ENCODE data around the gene LHFPL2. TPM values are rescaled to one million over a fixed set of nuclear protein-coding genes. Genes with fewer than 3 reads are reported as not detected.
A peak's percentile ranks its signal among the peaks of the same experiment; 100 is the strongest.

LHFPL2 gene
- total RNA-seq (2011; cell fraction: chromatin; rRNA removed; ENCODE audit: low replicate concordance), result 9.1 and 15.2 TPM in 2 replicates
- 7.2 and 7.5 TPM in 2 replicates for total RNA-seq (2011; cell fraction: nucleolus; rRNA removed)
- 8.7 and 12.7 TPM in 2 replicates for total RNA-seq (2011; cell fraction: nucleoplasm; rRNA removed)
- 4.1 and 5.2 TPM in 2 replicates for total RNA-seq (2014; rRNA removed)
- 6.4 and 6.6 TPM in 2 replicates for total RNA-seq (2014; rRNA removed; fragmentation: Illumina TruSeq; extraction: Trizol)
- 5.1 and 5.2 TPM in 2 replicates for total RNA-seq (2015; rRNA removed; fragmentation: Illumina TruSeq; extraction: Trizol)
- total RNA-seq (2021), result 6.6 TPM in 2 replicates
- 1.9 and 4.6 TPM in 2 replicates for polyA plus RNA-seq (2011; rRNA removed)
- 1.6 and 3.6 TPM in 2 replicates for polyA plus RNA-seq (2011; cell fraction: cytosol; rRNA removed)
- polyA plus RNA-seq (2011; cell fraction: nucleus; rRNA removed), result 1.8 and 5.6 TPM in 2 replicates
- 3.7 and 6.0 TPM in 2 replicates for polyA plus RNA-seq (2012)
- 4.8 and 5.6 TPM in 2 replicates for polyA plus RNA-seq (2014; fragmentation: Illumina TruSeq; extraction: Trizol)
- 1 to 10 TPM; 1.0 to 1.6 TPM for polyA plus RNA-seq (2014; fragmentation: Nextera tagmentation; extraction: Ambion mirVana)
- polyA plus RNA-seq (2014; rRNA removed), result 3.7 TPM in 2 replicates
- 6.7 and 11.2 TPM in 2 replicates for polyA minus RNA-seq (2011; rRNA and poly(A)+ RNA removed)
- 5.9 and 9.2 TPM in 2 replicates for polyA minus RNA-seq (2011; cell fraction: cytosol; rRNA and poly(A)+ RNA removed)
- 6.6 and 7.4 TPM in 2 replicates for polyA minus RNA-seq (2011; cell fraction: nucleus; rRNA and poly(A)+ RNA removed)
- Bru-seq, nascent RNA, result percentile 55 among the genes with signal in this experiment
- BruChase-seq, experiment 1, labeled RNA remaining after a 2-hour chase, result percentile 50 among the genes with signal in this experiment
- BruChase-seq, experiment 2, labeled RNA remaining after a 6-hour chase, result percentile 46 among the genes with signal in this experiment
- long read RNA-seq, experiment 1, full-length matches to known transcripts, result 1 of 13 reads
- long read RNA-seq, experiment 1, partial matches to known transcripts, result 7 of 13 reads
- long read RNA-seq, experiment 1, other reads (novel, unspliced or antisense), result 5 of 13 reads
- long read RNA-seq, experiment 2, partial matches to known transcripts, result 1 of 2 reads
- long read RNA-seq, experiment 2, other reads (novel, unspliced or antisense), result 1 of 2 reads
- long read RNA-seq, experiment 3, partial matches to known transcripts, result 1 of 2 reads
- long read RNA-seq, experiment 3, other reads (novel, unspliced or antisense), result 1 of 2 reads

DNA sequence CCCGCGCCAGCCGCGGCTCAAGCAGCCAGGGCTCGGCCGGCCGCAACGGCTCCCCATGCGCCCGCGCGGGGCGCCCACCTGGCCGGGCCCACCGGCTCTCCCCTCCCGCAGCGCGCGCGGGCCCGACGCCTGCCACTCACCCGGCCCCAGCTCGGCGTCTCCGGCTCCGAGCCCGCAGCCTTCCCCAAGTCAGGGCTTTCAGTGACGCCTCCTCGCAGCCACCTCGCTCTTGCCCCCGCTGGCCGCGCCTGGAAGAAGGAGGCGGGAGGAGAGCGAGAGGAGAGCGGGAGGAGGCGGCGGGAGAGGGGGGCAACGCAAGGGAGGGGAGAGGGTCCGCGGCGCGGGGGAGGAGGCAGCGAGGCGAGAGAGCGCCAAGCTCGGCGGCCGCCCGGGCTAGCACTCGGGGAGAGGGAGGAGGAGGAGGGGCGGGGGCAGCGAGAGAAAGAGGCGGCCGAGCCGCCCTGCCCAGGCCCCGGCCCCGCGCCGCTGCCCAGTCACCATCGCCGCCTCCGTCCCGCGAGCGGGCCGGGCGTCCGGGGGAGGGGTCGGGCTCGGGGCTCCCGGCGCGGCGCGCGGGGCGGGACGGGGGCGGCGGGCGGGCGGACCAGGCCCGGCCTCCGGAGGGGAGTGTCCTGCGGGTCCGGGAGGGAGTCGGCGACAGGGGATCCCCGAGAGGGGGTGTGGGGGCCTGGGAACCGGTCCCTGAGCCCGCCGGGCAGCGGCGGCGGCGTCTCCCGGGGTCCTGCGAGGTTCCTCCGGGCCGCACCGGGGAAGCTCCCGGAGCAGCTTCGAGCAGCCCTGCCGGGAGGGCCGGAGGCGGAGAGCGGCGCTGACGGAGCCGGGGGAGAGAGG lies at the start of gene LHFPL2:
TSS of gene LHFPL2 (minus strand) at position 414 of the 852 bp plus-strand sequence. CDS start 138,559 bp downstream, outside the sequence.
- no peaks in the 10 kb centered on the region for H4K20me1 ChIP-seq (replicated peaks; ENCODE audit: control insufficient read depth, insufficient read depth, low read length)
- no peaks in the 10 kb centered on the region for H3K9me3 ChIP-seq (replicated peaks; ENCODE audit: control insufficient read depth, insufficient read depth, low read depth, low read length)
- no peaks in the 10 kb centered on the region; a peak in 1 of 5 replicates for H3K27me3 ChIP-seq (ENCODE audit: control insufficient read depth in 2 of 2, insufficient read depth in 2 of 2, low read length in 2 of 2)
- 29% methylated on average over 16 of the region's 112 CpGs for WGBS (ENCODE audit: insufficient coverage, low coverage, missing lambda C conversion rate)
- no peak for FAIRE-seq
- in situ Hi-C loops (cut with MboI) (no loop called here), intact Hi-C loops (cut with micrococcal nuclease) (no loop called here)
- BruUV-seq (replicated peaks), result no TSS peak
- peak within 1 kb of the TSS; percentile 66 for H3K4me3 ChIP-seq
- ChIA-PET CTCF (ENCODE audit: low intra/inter-chr PET ratio) (no interaction called here), POLR2A (interaction anchor here (0.5 to 1.4 kb wide), 7 partner anchors 10 to 354 kb away, joined by 3 to 4 read pairs (median 3); partner anchors contain the start of gene AP3B1)
- peak; percentile 82 for ATAC-seq
- peak; percentile 56 to 90 (median 78) for DNase-seq (ENCODE audit: extremely low read depth in 1 of 4, low spot score in 3 of 4)
- no peaks in the 10 kb centered on the region for H3K79me2 ChIP-seq (ENCODE audit: control insufficient read depth, insufficient read depth, low read length)
- peak within 1 kb of the TSS; percentile 66 to 92; a peak in 3 of 4 replicates for H3K9ac ChIP-seq (ENCODE audit: insufficient read depth in 1 of 2, low read depth in 2 of 2, low read length in 2 of 2)
- peak within 1 kb of the TSS; percentile 95 for H2AFZ ChIP-seq (ENCODE audit: low read depth, low read length)
- H3K36me3 ChIP-seq (ENCODE audit: control insufficient read depth, insufficient read depth, low read length), result no peaks in the 10 kb centered on the region
- peak within 1 kb of the TSS; percentile 36; the same call in 1 of the 3 replicates for H3K27ac ChIP-seq (ENCODE audit: extremely low read depth, low read depth, low read length)
- H3K4me2 ChIP-seq (ENCODE audit: insufficient read depth, low read length), result peak within 1 kb of the TSS; percentile 76
- no peaks in the 10 kb centered on the region for H3K9me1 ChIP-seq (ENCODE audit: control insufficient read depth, insufficient read depth, low read length)
- H3K4me1 ChIP-seq (replicated peaks in 1 of 2; ENCODE audit: control insufficient read depth in 2 of 2, insufficient read depth in 2 of 2, low read length in 2 of 2), result peaks cover 14 to 19% of the 10 kb centered on the region in 2 experiments; a peak in 4 of 5 replicates
- TF ChIP-seq PHF21A (IDR thresholded peaks at IDR 0.05; ENCODE audit: borderline replicate concordance, low read depth), result no peak
- peak; percentile 74 for TF ChIP-seq POLR2G (IDR thresholded peaks at IDR 0.05; ENCODE audit: low read depth, low read length)
- 0 out of 2 replicates have a peak, but pooled peaks have one; percentile 50 for TF ChIP-seq TGIF2 (CRISPR knock-in tag; IDR thresholded peaks at IDR 0.05)
- no peak for TF ChIP-seq ZFP36 (IDR thresholded peaks at IDR 0.05; ENCODE audit: low read depth, low read length, partially characterized antibody)
- peak; percentile 89 for TF ChIP-seq FOXP1 (CRISPR knock-in tag; IDR thresholded peaks at IDR 0.05)
- no peak for TF ChIP-seq ETV6 (IDR thresholded peaks at IDR 0.05; ENCODE audit: borderline replicate concordance in 1 of 2, low read depth in 2 of 2, low read length in 1 of 2)
- 0 out of 2 replicates have a peak, but pooled peaks have one; percentile 25 for TF ChIP-seq ETV6 (CRISPR knock-in tag; IDR thresholded peaks at IDR 0.05; ENCODE audit: borderline replicate concordance)
- no peak for TF ChIP-seq POLR2H (tag; IDR thresholded peaks at IDR 0.05; ENCODE audit: low read depth)
- no peak for TF ChIP-seq EZH2 (IDR thresholded peaks at IDR 0.05; ENCODE audit: borderline replicate concordance, low read depth, low read length)
- TF ChIP-seq, protein P1, sequence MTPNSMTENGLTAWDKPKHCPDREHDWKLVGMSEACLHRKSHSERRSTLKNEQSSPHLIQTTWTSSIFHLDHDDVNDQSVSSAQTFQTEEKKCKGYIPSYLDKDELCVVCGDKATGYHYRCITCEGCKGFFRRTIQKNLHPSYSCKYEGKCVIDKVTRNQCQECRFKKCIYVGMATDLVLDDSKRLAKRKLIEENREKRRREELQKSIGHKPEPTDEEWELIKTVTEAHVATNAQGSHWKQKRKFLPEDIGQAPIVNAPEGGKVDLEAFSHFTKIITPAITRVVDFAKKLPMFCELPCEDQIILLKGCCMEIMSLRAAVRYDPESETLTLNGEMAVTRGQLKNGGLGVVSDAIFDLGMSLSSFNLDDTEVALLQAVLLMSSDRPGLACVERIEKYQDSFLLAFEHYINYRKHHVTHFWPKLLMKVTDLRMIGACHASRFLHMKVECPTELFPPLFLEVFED (CRISPR knock-in tag; conservative IDR thresholded peaks at IDR 0.05), result no peak; the same call in 1 of the 2 replicates
- peak; percentile 91 for TF ChIP-seq ZNF431 (CRISPR knock-in tag; IDR thresholded peaks at IDR 0.05)

All from K562 (cell line).